GM12891 (cell line): ENCODE results near the gene TTLL6.

ENCODE experiments used
- POLR2A ChIP-seq: IDR thresholded peaks from 2 replicates; pipeline ENCODE4 v1.6.1; 2011; ENCODE audit warnings: low read depth, low read length, control low read depth
- POLR2AphosphoS5 ChIP-seq: IDR thresholded peaks from 2 replicates; pipeline ENCODE4 v1.6.1; 2011; ENCODE audit warnings: low read depth, low read length, control low read depth
- TAF1 ChIP-seq: IDR thresholded peaks from 2 replicates; pipeline ENCODE4 v1.6.1; 2011; ENCODE audit warnings: low read depth, low read length, control low read depth

DNA sequence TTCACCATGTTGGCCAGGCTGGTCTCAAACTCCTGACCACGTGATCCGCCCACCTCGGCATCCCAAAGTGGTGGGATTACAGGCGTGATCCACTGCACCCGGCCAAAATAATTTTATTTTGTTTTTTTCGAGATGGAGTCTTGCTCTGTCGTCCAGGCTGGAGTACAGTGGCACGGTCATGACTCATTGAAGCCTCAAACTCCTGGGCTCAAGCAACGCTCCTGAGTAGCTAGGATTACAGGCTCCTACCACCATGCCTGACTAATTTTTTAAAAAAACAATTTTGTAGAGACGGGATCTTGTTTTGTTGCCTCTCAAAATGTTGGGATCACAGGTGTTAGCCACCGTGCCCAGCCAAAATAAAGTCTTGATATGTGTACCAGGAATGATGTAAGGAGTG, 2.4 kb upstream of the TTLL6 start:
- TF ChIP-seq POLR2AphosphoS5 (no peak), POLR2A (no peak), TAF1 (no peak)
